ENCODE measurements around the gene PRKAG3. TPM values are rescaled to one million over a fixed set of nuclear protein-coding genes. Genes with fewer than 3 reads are reported as not detected.

The PRKAG3 gene
- total and polyA plus RNA-seq, 2 donors (not counting 3 experiments of a cell fraction or from before 2014, with no cell fraction given): not detected

DNA sequence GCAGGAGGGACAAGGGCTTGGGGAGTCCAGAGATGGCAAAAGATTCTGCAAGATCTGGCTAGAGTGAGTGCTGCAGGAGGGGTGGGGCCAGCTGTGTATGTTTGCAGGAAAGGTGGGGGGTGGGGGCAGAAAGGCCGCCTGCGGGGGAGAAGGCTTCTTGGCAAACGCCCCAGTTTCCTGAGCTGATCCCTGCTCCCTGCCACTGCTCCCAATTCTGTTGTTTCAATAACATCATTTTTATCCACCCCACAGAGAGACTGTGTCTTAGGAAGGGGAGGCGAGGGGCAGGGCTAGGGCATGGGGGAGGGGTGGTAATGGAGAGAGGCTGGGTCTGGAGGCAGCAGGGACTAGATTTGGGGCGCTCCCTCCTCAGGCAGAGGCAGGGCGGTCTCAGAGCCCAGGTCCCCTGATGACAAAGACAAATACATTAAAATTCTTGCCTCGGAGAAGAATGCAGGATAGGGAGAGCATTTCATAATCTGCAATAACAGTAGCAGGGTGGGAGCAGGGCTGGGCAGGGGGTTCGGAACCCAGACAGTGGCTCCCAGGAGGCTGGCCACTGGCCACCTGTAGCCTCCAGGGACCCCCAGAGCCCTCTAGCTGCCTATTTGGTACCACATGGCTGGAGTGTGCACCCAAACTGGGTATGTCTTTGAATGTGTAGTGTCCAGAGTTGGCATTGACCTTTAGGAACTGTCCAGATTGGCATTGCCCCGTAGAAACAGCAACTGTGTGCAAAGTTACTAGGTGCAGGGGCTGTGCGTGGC is 26.0 kb upstream of the PRKAG3 start:
- no peaks in the 10 kb centered on the region for H3K9me1 ChIP-seq (replicated peaks; ENCODE audit: control insufficient read depth, extremely low read depth, insufficient read depth, low read length)
- ChIA-PET POLR2A (no interaction called here), CTCF (interaction anchor here (0.6 to 2.6 kb wide), 3 partner anchors 10 to 686 kb away, joined by 3 to 15 read pairs (median 6); no protein-coding TSS in a partner anchor)
- no peaks in the 10 kb centered on the region for H3K36me3 ChIP-seq (ENCODE audit: control insufficient read depth in 2 of 2, extremely low read depth in 1 of 2, insufficient read depth in 2 of 2, low read length in 2 of 2)
- intact Hi-C loops (cut with micrococcal nuclease) (no loop called here), dilution Hi-C loops (cut with MboI; ENCODE audit: extremely low pct_ligation_motif_present, low sequenced_read_pairs) (no loop called here)
- H3K9me3 ChIP-seq (replicated peaks; ENCODE audit: control insufficient read depth, insufficient read depth, low read length): no peaks in the 10 kb centered on the region
- H3K79me2 ChIP-seq (ENCODE audit: control insufficient read depth, insufficient read depth, low read length): no peaks in the 10 kb centered on the region
- H3K4me3 ChIP-seq (replicated peaks in 1 of 3; ENCODE audit: insufficient read depth in 1 of 3, low read depth in 1 of 3, low read length in 3 of 3): no peak overlapping the region
- H2AFZ ChIP-seq (ENCODE audit: low read depth, low read length): no peak overlapping the region
- no peak overlapping the region for H3K27ac ChIP-seq (ENCODE audit: insufficient read depth, low read depth, low read length)
- H4K20me1 ChIP-seq (replicated peaks; ENCODE audit: control insufficient read depth, extremely low read depth, insufficient read depth, low read length): no peaks in the 10 kb centered on the region
- peaks cover 81 to 82% of the 10 kb centered on the region in 2 experiments for H3K27me3 ChIP-seq (ENCODE audit: control insufficient read depth in 2 of 2, insufficient read depth in 2 of 2, low read length in 2 of 2)
- no TSS peak for BruUV-seq (replicated peaks)
- DNase-seq (ENCODE audit: low read depth, low spot score): no peak
- H3K4me1 ChIP-seq (ENCODE audit: control insufficient read depth, extremely low read depth, insufficient read depth, low read length): no peaks in the 10 kb centered on the region
- no peak for FAIRE-seq
- no peak for TF ChIP-seq POLR2A (IDR thresholded peaks at IDR 0.05; ENCODE audit: low read depth, low read length)
- no peak for TF ChIP-seq POLR2AphosphoS5 (IDR thresholded peaks at IDR 0.05; ENCODE audit: insufficient read depth, low read depth, low read length)
- TF ChIP-seq, protein P1, sequence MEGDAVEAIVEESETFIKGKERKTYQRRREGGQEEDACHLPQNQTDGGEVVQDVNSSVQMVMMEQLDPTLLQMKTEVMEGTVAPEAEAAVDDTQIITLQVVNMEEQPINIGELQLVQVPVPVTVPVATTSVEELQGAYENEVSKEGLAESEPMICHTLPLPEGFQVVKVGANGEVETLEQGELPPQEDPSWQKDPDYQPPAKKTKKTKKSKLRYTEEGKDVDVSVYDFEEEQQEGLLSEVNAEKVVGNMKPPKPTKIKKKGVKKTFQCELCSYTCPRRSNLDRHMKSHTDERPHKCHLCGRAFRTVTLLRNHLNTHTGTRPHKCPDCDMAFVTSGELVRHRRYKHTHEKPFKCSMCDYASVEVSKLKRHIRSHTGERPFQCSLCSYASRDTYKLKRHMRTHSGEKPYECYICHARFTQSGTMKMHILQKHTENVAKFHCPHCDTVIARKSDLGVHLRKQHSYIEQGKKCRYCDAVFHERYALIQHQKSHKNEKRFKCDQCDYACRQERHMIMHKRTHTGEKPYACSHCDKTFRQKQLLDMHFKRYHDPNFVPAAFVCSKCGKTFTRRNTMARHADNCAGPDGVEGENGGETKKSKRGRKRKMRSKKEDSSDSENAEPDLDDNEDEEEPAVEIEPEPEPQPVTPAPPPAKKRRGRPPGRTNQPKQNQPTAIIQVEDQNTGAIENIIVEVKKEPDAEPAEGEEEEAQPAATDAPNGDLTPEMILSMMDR (IDR thresholded peaks at IDR 0.05; ENCODE audit: extremely low read depth in 1 of 2, insufficient read depth in 1 of 2, low read depth in 1 of 2, low read length in 2 of 2): no peak
- TF ChIP-seq EZH2 (IDR thresholded peaks at IDR 0.05; ENCODE audit: borderline replicate concordance, low read depth, low read length, severe bottlenecking): no peak
- no peak for TF ChIP-seq JUN (IDR thresholded peaks at IDR 0.05; ENCODE audit: borderline replicate concordance, insufficient read depth, insufficient read length, low read depth)
- TF ChIP-seq, protein P2, sequence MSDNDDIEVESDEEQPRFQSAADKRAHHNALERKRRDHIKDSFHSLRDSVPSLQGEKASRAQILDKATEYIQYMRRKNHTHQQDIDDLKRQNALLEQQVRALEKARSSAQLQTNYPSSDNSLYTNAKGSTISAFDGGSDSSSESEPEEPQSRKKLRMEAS (IDR thresholded peaks at IDR 0.05; ENCODE audit: insufficient read depth, insufficient read length): no peak
- TF ChIP-seq FOS (IDR thresholded peaks at IDR 0.05; ENCODE audit: borderline replicate concordance, insufficient read depth, low read length): no peak
- no peak for TF ChIP-seq GATA2 (IDR thresholded peaks at IDR 0.05; ENCODE audit: insufficient read depth, insufficient read length, low read depth, low read length)
- TF ChIP-seq MYC (IDR thresholded peaks at IDR 0.05; ENCODE audit: low read depth, low read length): no peak
- no peak overlapping the region for H3K9ac ChIP-seq (replicated peaks; ENCODE audit: extremely low read depth, insufficient read depth, low read length)
- H3K4me2 ChIP-seq (ENCODE audit: insufficient read depth, low read length): no peak overlapping the region

Data from endothelial cell of umbilical vein (primary cell).